ENCODE results near the gene FBXW7. TPM values are rescaled to one million over a fixed set of nuclear protein-coding genes. Genes with fewer than 3 reads are reported as not detected.

FBXW7 gene
- total RNA-seq (10 to 100 TPM; 29.6 to 82.1 TPM), polyA plus RNA-seq (10 to 100 TPM in 1 of 2 donors, 1 to 10 TPM in 1; 7.6 to 11.5 TPM)
- long read RNA-seq, donor 1, full-length matches to known transcripts, result 8 of 8 reads
- long read RNA-seq, donor 1, partial matches to known transcripts, result 0 of 8 reads
- long read RNA-seq, donor 1, other reads (novel, unspliced or antisense), result 0 of 8 reads
- long read RNA-seq, donor 2, full-length matches to known transcripts, result 5 of 5 reads
- long read RNA-seq, donor 2, partial matches to known transcripts, result 0 of 5 reads
- long read RNA-seq, donor 2, other reads (novel, unspliced or antisense), result 0 of 5 reads
- long read RNA-seq, donor 3, partial matches to known transcripts, result 0 of 4 reads
- long read RNA-seq, donor 3, other reads (novel, unspliced or antisense), result 0 of 4 reads
- long read RNA-seq, donor 4, partial matches to known transcripts, result 0 of 3 reads
- long read RNA-seq, donor 4, other reads (novel, unspliced or antisense), result 0 of 3 reads
- long read RNA-seq, donor 5, full-length matches to known transcripts, result 8 of 8 reads
- long read RNA-seq, donor 5, partial matches to known transcripts, result 0 of 8 reads
- long read RNA-seq, donor 5, other reads (novel, unspliced or antisense), result 0 of 8 reads

- peak within 1 kb of the TSS; percentile 96 for H3K27ac ChIP-seq (ENCODE audit: low read depth in 1 of 2, low read length in 1 of 2)
- 0 to 1% methylated on average over 53 to 63 of the region's 63 CpGs for WGBS, 2 donors
- peaks cover 0 to 32% (median 8%) of the 10 kb centered on the region in 5 donors for H3K4me1 ChIP-seq (ENCODE audit: control insufficient read depth in 5 of 5, insufficient read depth in 5 of 5, low read length in 5 of 5)
- H3K4me3 ChIP-seq, result peak within 1 kb of the TSS; percentile 78
- ATAC-seq (ENCODE audit: insufficient read depth, low FRiP score) (peak; percentile 94), DNase-seq (peak; percentile 99 to 100 (median 100))
- H3K9ac ChIP-seq (ENCODE audit: insufficient read depth in 1 of 2, low read length in 2 of 2), result peak within 1 kb of the TSS; percentile 38 to 86
- TF ChIP-seq, protein P1, sequence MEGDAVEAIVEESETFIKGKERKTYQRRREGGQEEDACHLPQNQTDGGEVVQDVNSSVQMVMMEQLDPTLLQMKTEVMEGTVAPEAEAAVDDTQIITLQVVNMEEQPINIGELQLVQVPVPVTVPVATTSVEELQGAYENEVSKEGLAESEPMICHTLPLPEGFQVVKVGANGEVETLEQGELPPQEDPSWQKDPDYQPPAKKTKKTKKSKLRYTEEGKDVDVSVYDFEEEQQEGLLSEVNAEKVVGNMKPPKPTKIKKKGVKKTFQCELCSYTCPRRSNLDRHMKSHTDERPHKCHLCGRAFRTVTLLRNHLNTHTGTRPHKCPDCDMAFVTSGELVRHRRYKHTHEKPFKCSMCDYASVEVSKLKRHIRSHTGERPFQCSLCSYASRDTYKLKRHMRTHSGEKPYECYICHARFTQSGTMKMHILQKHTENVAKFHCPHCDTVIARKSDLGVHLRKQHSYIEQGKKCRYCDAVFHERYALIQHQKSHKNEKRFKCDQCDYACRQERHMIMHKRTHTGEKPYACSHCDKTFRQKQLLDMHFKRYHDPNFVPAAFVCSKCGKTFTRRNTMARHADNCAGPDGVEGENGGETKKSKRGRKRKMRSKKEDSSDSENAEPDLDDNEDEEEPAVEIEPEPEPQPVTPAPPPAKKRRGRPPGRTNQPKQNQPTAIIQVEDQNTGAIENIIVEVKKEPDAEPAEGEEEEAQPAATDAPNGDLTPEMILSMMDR (IDR thresholded peaks at IDR 0.05; ENCODE audit: control extremely low read depth, extremely low read depth), result no peak
- H3K27me3 ChIP-seq (ENCODE audit: control insufficient read depth in 3 of 3, insufficient read depth in 3 of 3, low read length in 2 of 3), result no peaks in the 10 kb centered on the region
- peaks cover 2 to 14% (median 6%) of the 10 kb centered on the region in 4 donors for H3K36me3 ChIP-seq (ENCODE audit: control insufficient read depth in 4 of 4, insufficient read depth in 4 of 4, low read length in 4 of 4)
- H3K9me3 ChIP-seq (ENCODE audit: control insufficient read depth in 4 of 4, insufficient read depth in 3 of 4, low read length in 3 of 4), result peaks cover 0 to 6% (median 2%) of the 10 kb centered on the region in 4 donors
Observed at GRCh38 chr4:152535903-152536544, at the start of gene FBXW7. Gene FBXW7 (minus strand): TSS chr4:152536092. CDS start chr4:152411803, 124,289 bp downstream.

GRCh38 chr4:152585023-152585441 is 49.1 kb upstream of the FBXW7 start:
- H3K4me1 ChIP-seq (ENCODE audit: control insufficient read depth in 5 of 5, insufficient read depth in 5 of 5, low read length in 5 of 5), result peaks cover 0 to 18% (median 10%) of the 10 kb centered on the region in 5 donors
- no peak overlapping the region for H3K4me3 ChIP-seq
- DNase-seq, result peak in 2 of 3 donors; percentile 41 to 62
- TF ChIP-seq, protein P1 (IDR thresholded peaks at IDR 0.05; ENCODE audit: control extremely low read depth, extremely low read depth), result no peak
- no peak for ATAC-seq (ENCODE audit: insufficient read depth, low FRiP score)
- no peak overlapping the region for H3K9ac ChIP-seq (ENCODE audit: insufficient read depth in 1 of 2, low read length in 2 of 2)
- no peaks in the 10 kb centered on the region for H3K36me3 ChIP-seq (ENCODE audit: control insufficient read depth in 4 of 4, insufficient read depth in 4 of 4, low read length in 4 of 4)
- H3K27ac ChIP-seq (ENCODE audit: low read depth in 1 of 2, low read length in 1 of 2), result peak overlapping the region in 1 of 2 donors; percentile 47
- H3K27me3 ChIP-seq (ENCODE audit: control insufficient read depth in 3 of 3, insufficient read depth in 3 of 3, low read length in 2 of 3), result no peaks in the 10 kb centered on the region
- no peaks in the 10 kb centered on the region for H3K9me3 ChIP-seq (ENCODE audit: control insufficient read depth in 4 of 4, insufficient read depth in 3 of 4, low read length in 3 of 4)
- 38 to 69% methylated on average over 7 of the region's 7 CpGs for WGBS, 2 donors

DNA sequence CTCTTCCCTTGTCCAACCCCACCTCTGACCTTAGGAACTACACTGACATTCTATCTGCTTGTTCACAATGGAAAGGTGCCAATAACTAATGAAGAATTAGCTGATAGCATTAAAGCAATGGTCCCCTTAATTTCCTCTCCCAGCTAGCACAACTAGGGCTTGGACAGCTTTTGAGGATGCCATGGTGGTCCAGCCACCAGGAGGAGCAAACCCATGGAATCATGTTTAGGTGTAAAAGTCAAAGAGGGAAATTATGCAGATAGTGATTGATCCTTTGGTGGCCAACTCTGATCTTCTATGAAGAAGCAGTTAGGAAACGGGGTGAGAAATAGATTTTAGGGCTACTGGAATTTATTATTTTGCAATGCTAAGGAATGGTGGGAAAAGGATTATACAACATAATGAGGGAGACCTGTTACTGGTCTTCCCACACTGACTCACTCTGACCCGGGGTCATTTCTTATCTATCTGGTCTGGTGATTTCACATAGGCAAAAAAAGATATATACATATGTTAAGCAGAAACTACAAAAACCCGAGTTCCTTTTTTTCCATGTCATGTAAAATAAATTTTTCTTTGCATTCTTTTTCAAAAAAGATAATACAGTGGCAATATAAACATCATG is 45.8 kb upstream of the FBXW7 start:
- H3K4me3 ChIP-seq, result no peak overlapping the region
- TF ChIP-seq, protein P1 (IDR thresholded peaks at IDR 0.05; ENCODE audit: control extremely low read depth, extremely low read depth), result no peak
- no peaks in the 10 kb centered on the region for H3K27me3 ChIP-seq (ENCODE audit: control insufficient read depth in 3 of 3, insufficient read depth in 3 of 3, low read length in 2 of 3)
- H3K9ac ChIP-seq (ENCODE audit: insufficient read depth in 1 of 2, low read length in 2 of 2), result no peak overlapping the region
- no peaks in the 10 kb centered on the region for H3K36me3 ChIP-seq (ENCODE audit: control insufficient read depth in 4 of 4, insufficient read depth in 4 of 4, low read length in 4 of 4)
- H3K4me1 ChIP-seq (ENCODE audit: control insufficient read depth in 5 of 5, insufficient read depth in 5 of 5, low read length in 5 of 5), result peaks cover 0 to 13% (median 5%) of the 10 kb centered on the region in 5 donors
- no peak overlapping the region for H3K27ac ChIP-seq (ENCODE audit: low read depth in 1 of 2, low read length in 1 of 2)
- H3K9me3 ChIP-seq (ENCODE audit: control insufficient read depth in 4 of 4, insufficient read depth in 3 of 4, low read length in 3 of 4), result no peaks in the 10 kb centered on the region
- DNase-seq (no peak), ATAC-seq (ENCODE audit: insufficient read depth, low FRiP score) (no peak)
- 89 to 90% methylated on average over 3 of the region's 3 CpGs for WGBS, 2 donors

Data from lung (tissue), 16 donors.